Nephron (organoid): Measurements from ENCODE around the gene IRF2.

Source experiments
- H3K27ac Mint-ChIP-seq, 3 experiments: 2 replicates each; pipeline ENCODE4 v1.8.0; 2020; ENCODE audit warnings: mixed read lengths in 3 of 3, mild to moderate bottlenecking in 2 of 3, moderate library complexity in 1 of 3
- H3K27me3 Mint-ChIP-seq: 2 replicates; pipeline ENCODE4 v1.8.0; 2021; ENCODE audit warnings: low read depth, mild to moderate bottlenecking, moderate library complexity, mixed read lengths
- H3K36me3 Mint-ChIP-seq: 2 replicates; pipeline ENCODE4 v1.8.0; 2020; ENCODE audit warnings: low read depth, mixed read lengths
- H3K4me1 Mint-ChIP-seq: 2 replicates; pipeline ENCODE4 v1.8.0; 2020; ENCODE audit warnings: mixed read lengths
- H3K4me3 Mint-ChIP-seq, 3 experiments: 2 replicates each; pipeline ENCODE4 v1.8.0; 2020; ENCODE audit warnings: mild to moderate bottlenecking in 3 of 3, mixed read lengths in 3 of 3, moderate library complexity in 2 of 3
- H3K9me3 Mint-ChIP-seq: 2 replicates; pipeline ENCODE4 v1.8.0; 2020; ENCODE audit warnings: mixed read lengths
- CTCF ChIP-seq, 3 experiments: fragments of 200-600 bp; sonication (generic); IDR thresholded peaks; one replicate each; pipeline ENCODE4 v1.5.0; 2021; ENCODE audit warnings: antibody characterized with exemption in 3 of 3; ENCODE audit not compliant: unreplicated experiment in 3 of 3

IRF2 gene

GRCh38 chr4:184499996-184500395 is 25.6 kb upstream of the IRF2 start:
- no peak for TF ChIP-seq CTCF (IDR thresholded peaks at IDR 0.05; ENCODE audit: unreplicated experiment in 3 of 3)
- peaks cover 5% of the 10 kb centered on the region for H3K27me3 Mint-ChIP-seq
- no peaks in the 10 kb centered on the region for H3K36me3 Mint-ChIP-seq
- peaks cover 13% of the 10 kb centered on the region for H3K4me1 Mint-ChIP-seq
- no peak overlapping the region for H3K27ac Mint-ChIP-seq
- H3K4me3 Mint-ChIP-seq, result no peak overlapping the region
- H3K9me3 Mint-ChIP-seq, result peaks cover 3% of the 10 kb centered on the region

DNA sequence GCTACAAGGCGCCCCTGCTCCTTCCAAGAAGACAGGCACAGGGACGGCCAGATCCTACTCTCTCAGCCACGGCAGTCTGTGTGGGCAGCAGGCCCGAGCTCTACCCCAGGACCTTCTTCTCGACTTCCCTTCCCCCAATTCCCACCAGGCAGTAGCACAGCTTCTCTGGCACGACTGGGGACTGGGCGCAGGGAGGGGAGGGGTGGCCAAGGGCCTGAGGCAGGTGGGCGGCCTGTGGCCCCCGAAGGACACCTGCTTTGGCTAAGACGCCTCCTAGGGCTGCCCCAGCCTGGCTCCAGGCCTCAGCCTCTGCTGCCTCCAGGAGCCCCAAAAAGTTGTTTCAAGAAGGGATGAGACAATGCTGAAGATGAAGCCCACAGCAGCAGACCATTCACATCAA is 24.2 kb upstream of the IRF2 start:
- no peak overlapping the region for H3K27ac Mint-ChIP-seq
- H3K9me3 Mint-ChIP-seq, result peaks cover 7% of the 10 kb centered on the region
- no peak overlapping the region for H3K4me3 Mint-ChIP-seq
- H3K36me3 Mint-ChIP-seq, result peaks cover 4% of the 10 kb centered on the region
- peaks cover under 1% of the 10 kb centered on the region for H3K4me1 Mint-ChIP-seq
- TF ChIP-seq CTCF (IDR thresholded peaks at IDR 0.05; ENCODE audit: unreplicated experiment in 3 of 3), result no peak
- H3K27me3 Mint-ChIP-seq, result no peaks in the 10 kb centered on the region

- Mint-ChIP-seq H3K4me1 (no peaks in the 10 kb centered on the region), H3K4me3 (no peak overlapping the region), H3K27ac (no peak overlapping the region), H3K36me3 (peaks cover 4% of the 10 kb centered on the region), H3K27me3 (no peaks in the 10 kb centered on the region), H3K9me3 (peaks cover 7% of the 10 kb centered on the region)
- no peak for TF ChIP-seq CTCF (IDR thresholded peaks at IDR 0.05; ENCODE audit: unreplicated experiment in 3 of 3)
Measured at GRCh38 chr4:184489771-184490170, 15.4 kb upstream of the IRF2 start.

DNA sequence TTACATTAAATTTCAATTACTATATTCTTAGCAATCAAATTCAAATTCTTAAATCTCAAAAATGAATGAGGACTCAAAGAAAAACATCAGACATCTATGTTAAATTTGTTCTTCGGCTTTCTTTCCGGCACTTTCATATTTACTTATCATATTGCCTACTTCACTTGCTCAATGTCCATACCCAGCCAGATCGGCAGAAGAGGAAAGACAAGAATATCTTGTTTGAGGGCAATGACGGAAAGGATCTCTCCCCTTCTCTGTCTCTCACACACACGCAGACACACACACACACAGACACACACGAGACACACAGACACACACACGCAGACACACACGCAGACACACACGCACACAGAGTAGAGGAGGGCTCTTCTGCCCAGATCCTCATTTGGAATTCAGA is 13.2 kb upstream of the IRF2 start:
- no peak overlapping the region for H3K4me3 Mint-ChIP-seq
- TF ChIP-seq CTCF (IDR thresholded peaks at IDR 0.05; ENCODE audit: unreplicated experiment in 3 of 3), result no peak
- no peak overlapping the region for H3K27ac Mint-ChIP-seq
- no peaks in the 10 kb centered on the region for H3K27me3 Mint-ChIP-seq
- H3K36me3 Mint-ChIP-seq, result peaks cover 4% of the 10 kb centered on the region
- no peaks in the 10 kb centered on the region for H3K4me1 Mint-ChIP-seq
- peaks cover 10% of the 10 kb centered on the region for H3K9me3 Mint-ChIP-seq

DNA sequence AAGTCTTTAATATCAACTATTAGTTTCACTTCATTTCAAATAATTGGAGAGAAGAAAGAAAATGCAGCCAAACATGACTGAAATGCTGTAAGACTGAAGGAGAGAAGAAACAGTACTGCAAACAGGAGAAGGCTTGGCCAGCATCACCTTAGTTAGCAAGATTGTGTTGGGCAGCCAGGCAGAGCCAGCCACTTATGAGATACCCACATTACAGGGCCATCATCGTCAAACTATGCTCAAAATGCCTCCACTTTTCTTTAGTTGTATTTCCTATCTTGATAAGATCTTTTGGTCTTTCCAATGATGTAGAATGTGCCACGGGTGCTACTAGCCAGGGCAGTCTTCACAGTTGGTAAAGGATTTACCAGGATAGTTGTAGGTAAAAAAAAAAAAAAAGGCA is 10.9 kb upstream of the IRF2 start:
- Mint-ChIP-seq H3K27me3 (peaks cover 6% of the 10 kb centered on the region), H3K4me1 (no peaks in the 10 kb centered on the region), H3K27ac (no peak overlapping the region), H3K36me3 (peaks cover 4% of the 10 kb centered on the region), H3K4me3 (no peak overlapping the region), H3K9me3 (peaks cover 7% of the 10 kb centered on the region)
- TF ChIP-seq CTCF (IDR thresholded peaks at IDR 0.05; ENCODE audit: unreplicated experiment in 3 of 3), result no peak

DNA sequence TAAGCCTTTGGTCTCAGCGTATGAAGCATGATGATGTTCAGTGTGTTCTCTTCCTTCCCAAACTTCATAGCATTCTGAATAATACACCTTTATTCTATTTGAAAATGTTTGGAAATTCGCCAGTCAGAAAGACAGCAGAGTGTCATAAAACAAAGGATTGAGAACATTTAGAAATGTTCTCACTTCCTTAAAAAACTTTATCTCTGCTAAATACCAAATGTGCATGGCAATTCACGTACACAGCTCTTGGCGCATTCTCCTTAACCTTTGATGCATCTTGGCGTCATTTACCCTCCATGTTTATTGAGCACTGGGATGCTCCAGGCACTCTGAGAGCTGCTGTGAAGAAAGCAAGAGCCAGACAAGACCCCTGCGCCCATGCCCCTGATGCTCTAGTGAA is 7.2 kb upstream of the IRF2 start:
- peaks cover 4% of the 10 kb centered on the region for H3K36me3 Mint-ChIP-seq
- no peak overlapping the region for H3K4me3 Mint-ChIP-seq
- H3K27me3 Mint-ChIP-seq, result peaks cover 6% of the 10 kb centered on the region
- TF ChIP-seq CTCF (IDR thresholded peaks at IDR 0.05; ENCODE audit: unreplicated experiment in 3 of 3), result no peak
- peaks cover 15% of the 10 kb centered on the region for H3K4me1 Mint-ChIP-seq
- H3K27ac Mint-ChIP-seq, result no peak overlapping the region
- H3K9me3 Mint-ChIP-seq, result peaks cover 7% of the 10 kb centered on the region
